Kidney (tissue), 14 donors: ENCODE data around the gene PITPNC1. TPM values are rescaled to one million over a fixed set of nuclear protein-coding genes. Genes with fewer than 3 reads are reported as not detected.

Experiments used
- DNase-seq, 5 donors: peaks; one replicate each; pipeline ENCODE4 v3.0.0-alpha.2; 2013 to 2020
- FAIRE-seq: peaks from 2 replicates; lab custom pipeline; 2012; peaks lifted over from hg19 to GRCh38; lab: Jason Lieb, UNC
- H3K27ac ChIP-seq, 2 donors: one replicate each; pipeline ENCODE4 v1.7.0; 2013; ENCODE audit warnings: low read depth in 2 of 2, low read length in 2 of 2, inconsistent platforms in 1 of 2
- H3K27me3 ChIP-seq: one replicate; pipeline ENCODE4 v1.7.1; 2013; ENCODE audit warnings: low read length, inconsistent platforms; ENCODE audit not compliant: control insufficient read depth, insufficient read depth
- H3K36me3 ChIP-seq, 3 donors: one replicate each; pipeline versions ENCODE4 v1.7.0 to v1.7.1; 2013; ENCODE audit warnings: low read length in 3 of 3, control low read depth in 1 of 3, inconsistent platforms in 1 of 3; ENCODE audit not compliant: insufficient read depth in 3 of 3, control insufficient read depth in 2 of 3
- H3K4me1 ChIP-seq, 3 donors: one replicate each; pipeline versions ENCODE4 v1.7.0 to v1.7.1; 2013; ENCODE audit warnings: low read length in 3 of 3, inconsistent platforms in 1 of 3, low read depth in 1 of 3; ENCODE audit not compliant: control insufficient read depth in 2 of 3, insufficient read depth in 2 of 3
- H3K4me3 ChIP-seq, 3 donors: one replicate each; pipeline versions ENCODE4 v1.7.0 to v1.8.1; 2013; ENCODE audit warnings: low read length in 3 of 3, control low read depth in 1 of 3, inconsistent platforms in 1 of 3
- H3K9ac ChIP-seq, 3 donors: one replicate each; pipeline versions ENCODE4 v1.7.0 to v1.7.1; 2013; ENCODE audit warnings: low read length in 3 of 3, control low read depth in 1 of 3, inconsistent platforms in 1 of 3
- H3K9me3 ChIP-seq, 3 donors: one replicate each; pipeline versions ENCODE4 v1.7.0 to v1.7.1; 2013; ENCODE audit warnings: low read length in 3 of 3, control low read depth in 1 of 3, inconsistent platforms in 1 of 3; ENCODE audit not compliant: control insufficient read depth in 2 of 3, insufficient read depth in 1 of 3
- CTCF ChIP-seq: IDR thresholded peaks from 3 replicates; pipeline ENCODE4 v1.5.1; 2012; ENCODE audit warnings: mild to moderate bottlenecking, moderate library complexity, borderline replicate concordance; ENCODE audit not compliant: insufficient read depth; ENCODE audit errors: extremely low read depth
- intact Hi-C: fragments of 100-400 bp; cut with DNase I; formaldehyde crosslinking; loops from one replicate; pipeline ENCODE4 v1.11.1; 2022
- polyA plus RNA-seq: library from polyadenylated mRNA; stranded (reverse); fragments of 350-450 nt; fragmentation: Illumina TruSeq; extraction: RNeasy Lipid Tissue Mini Kit (QIAGEN cat#74804); gene quantifications from one replicate; pipeline ENCODE4 v1.2.3, GENCODE V29; 2014; ENCODE audit warnings: low read depth, low replicate concordance; ENCODE audit not compliant: insufficient read depth
- total RNA-seq: library from RNA; stranded (reverse); fragmentation: NEBNext Ultra II Directional; extraction: Animal tissue kit (Norgen Biotek cat#: 25700); gene quantifications from one replicate; pipeline ENCODE4 v1.2.1, GENCODE V29; 2021
- donor health status: control.
- donor health status: control.
- donor health status: control.
- donor health status: control.
- donor health status: control.
- donor health status: DM: yes; HTN: yes; CAD: no.
- donor health status: Normal renal cell carcinoma (clear cell type).

The PITPNC1 gene
- total and polyA plus RNA-seq, 2 donors from 2014 or later = 14.2 to 41.3 TPM

GRCh38 chr17:67600408-67600807 is 223.3 kb downstream of the PITPNC1 start:
- no peak for FAIRE-seq
- intact Hi-C loops = no loop called here
- H3K36me3 ChIP-seq = no peaks in the 10 kb centered on the region

GRCh38 chr17:67601897-67602296 is 224.8 kb downstream of the PITPNC1 start:
- Histone ChIP-seq H3K4me3 (no peak overlapping the region), H3K9me3 (no peaks in the 10 kb centered on the region), H3K27ac (peak overlapping the region in 1 of 2 donors; percentile 17), H3K27me3 (no peaks in the 10 kb centered on the region), H3K36me3 (no peaks in the 10 kb centered on the region), H3K4me1 (peaks cover 0 to 17% (median 2%) of the 10 kb centered on the region in 3 donors), H3K9ac (no peak overlapping the region)
- TF ChIP-seq CTCF = no peak
- DNase-seq (no peak), FAIRE-seq (no peak)
- intact Hi-C loops = no loop called here

More at GRCh38 chr17:67600408-67600807, 223.3 kb downstream of the PITPNC1 start:
- no peaks in the 10 kb centered on the region for H3K9me3 ChIP-seq
- peaks cover 0 to 10% (median 5%) of the 10 kb centered on the region in 3 donors for H3K4me1 ChIP-seq
- no peak overlapping the region for H3K9ac ChIP-seq
- H3K4me3 ChIP-seq = no peak overlapping the region
- no peak for DNase-seq
- H3K27ac ChIP-seq = no peak overlapping the region
- no peak for TF ChIP-seq CTCF
- H3K27me3 ChIP-seq = no peaks in the 10 kb centered on the region

- Histone ChIP-seq H3K9ac (no peak overlapping the region), H3K9me3 (no peaks in the 10 kb centered on the region), H3K27me3 (no peaks in the 10 kb centered on the region), H3K27ac (no peak overlapping the region), H3K4me3 (no peak overlapping the region), H3K36me3 (no peaks in the 10 kb centered on the region), H3K4me1 (peaks cover 0 to 20% (median 6%) of the 10 kb centered on the region in 3 donors)
- DNase-seq (peak in 2 of 5 donors; percentile 22 to 59), FAIRE-seq (no peak)
- intact Hi-C loops = no loop called here
- no peak for TF ChIP-seq CTCF
Measured at GRCh38 chr17:67602444-67602843, 225.4 kb downstream of the PITPNC1 start.

GRCh38 chr17:67602974-67603373 is 225.9 kb downstream of the PITPNC1 start:
- TF ChIP-seq CTCF = peak; percentile 65
- Histone ChIP-seq H3K9me3 (no peaks in the 10 kb centered on the region), H3K9ac (no peak overlapping the region), H3K36me3 (no peaks in the 10 kb centered on the region), H3K4me1 (peaks cover 0 to 20% (median 6%) of the 10 kb centered on the region in 3 donors), H3K4me3 (no peak overlapping the region), H3K27me3 (no peaks in the 10 kb centered on the region), H3K27ac (no peak overlapping the region)
- FAIRE-seq (no peak), DNase-seq (peak in 3 of 5 donors; percentile 47 to 77 (median 66))
- intact Hi-C loops = no loop called here
